ENCODE results near the gene OR52I2.

Gene OR52I2

DNA sequence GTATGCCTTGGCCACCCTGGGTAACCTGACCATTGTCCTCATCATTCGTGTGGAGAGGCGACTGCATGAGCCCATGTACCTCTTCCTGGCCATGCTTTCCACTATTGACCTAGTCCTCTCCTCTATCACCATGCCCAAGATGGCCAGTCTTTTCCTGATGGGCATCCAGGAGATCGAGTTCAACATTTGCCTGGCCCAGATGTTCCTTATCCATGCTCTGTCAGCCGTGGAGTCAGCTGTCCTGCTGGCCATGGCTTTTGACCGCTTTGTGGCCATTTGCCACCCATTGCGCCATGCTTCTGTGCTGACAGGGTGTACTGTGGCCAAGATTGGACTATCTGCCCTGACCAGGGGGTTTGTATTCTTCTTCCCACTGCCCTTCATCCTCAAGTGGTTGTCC lies 58.4 kb downstream of the OR52I2 start:
- H3K36me3 Mint-ChIP-seq, result no peaks in the 10 kb centered on the region
- no peaks in the 10 kb centered on the region for H3K4me1 Mint-ChIP-seq
- H3K4me3 Mint-ChIP-seq, result no peak overlapping the region
- no peaks in the 10 kb centered on the region for H3K27me3 Mint-ChIP-seq
- H3K9me3 Mint-ChIP-seq, result no peaks in the 10 kb centered on the region
- no peak overlapping the region for H3K27ac Mint-ChIP-seq

- Mint-ChIP-seq H3K27ac (no peak overlapping the region), H3K9me3 (no peaks in the 10 kb centered on the region), H3K27me3 (no peaks in the 10 kb centered on the region), H3K4me1 (no peaks in the 10 kb centered on the region), H3K36me3 (no peaks in the 10 kb centered on the region), H3K4me3 (no peak overlapping the region)
Measured at GRCh38 chr11:4641501-4641900, 60.0 kb downstream of the OR52I2 start.

GRCh38 chr11:4642043-4642442 lies 60.5 kb downstream of the OR52I2 start:
- H3K4me1 Mint-ChIP-seq, result no peaks in the 10 kb centered on the region
- H3K4me3 Mint-ChIP-seq, result no peak overlapping the region
- no peaks in the 10 kb centered on the region for H3K27me3 Mint-ChIP-seq
- no peaks in the 10 kb centered on the region for H3K9me3 Mint-ChIP-seq
- no peak overlapping the region for H3K27ac Mint-ChIP-seq
- no peaks in the 10 kb centered on the region for H3K36me3 Mint-ChIP-seq
